Germinal center (tissue), 1 donor: Measurements from ENCODE around the gene ATP8B1.
A peak's percentile ranks its signal among the peaks of the same experiment; 100 is the strongest.

Experiments
- DNase-seq: peaks from one replicate; pipeline ENCODE4 v3.0.0; 2012; ENCODE audit warnings: mixed read lengths, low spot score

ATP8B1 gene

GRCh38 chr18:57819119-57819518 is 16.0 kb upstream of the ATP8B1 start:
- no peak for DNase-seq

GRCh38 chr18:57816208-57816954 is 13.3 kb upstream of the ATP8B1 start:
- DNase-seq: no peak

DNA sequence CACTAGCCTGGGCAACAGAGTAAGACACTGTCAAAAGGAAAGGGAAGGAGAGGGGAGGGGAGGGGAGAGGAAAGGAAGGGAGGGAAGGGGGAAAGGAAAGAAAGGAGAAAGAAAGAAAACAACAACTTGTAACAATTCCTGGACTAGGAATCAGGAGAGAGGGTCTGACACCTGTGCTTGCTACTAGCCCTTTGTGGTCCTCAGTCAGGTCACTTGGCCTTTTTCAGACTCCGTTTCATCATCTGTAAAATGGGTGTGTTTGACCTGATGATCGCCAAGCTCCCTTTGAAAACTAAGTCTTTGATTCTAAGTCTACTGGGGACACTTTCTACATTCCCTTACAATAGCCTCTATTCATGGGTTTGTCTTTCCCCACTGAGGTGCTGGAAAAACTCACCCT is 11.4 kb upstream of the ATP8B1 start:
- no peak for DNase-seq

GRCh38 chr18:57813245-57813644 is 10.1 kb upstream of the ATP8B1 start:
- DNase-seq: no peak

DNA sequence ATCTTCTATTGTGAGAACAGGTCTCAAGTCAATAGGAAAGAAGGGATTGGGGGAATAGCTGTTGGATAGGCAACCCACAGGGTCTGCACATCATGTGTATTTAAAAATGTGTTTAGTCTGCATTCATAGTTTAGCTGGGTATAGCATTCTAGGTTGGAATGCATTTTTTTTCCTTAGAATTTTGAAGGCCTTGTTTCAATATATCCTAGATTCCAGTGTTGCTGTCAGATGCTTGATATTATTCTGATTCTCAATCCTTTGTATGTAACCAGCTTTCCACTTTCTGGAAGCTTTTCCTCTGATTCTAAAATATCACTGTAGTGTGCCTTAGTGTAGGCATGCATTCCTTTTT is 9.0 kb upstream of the ATP8B1 start:
- no peak for DNase-seq

DNA sequence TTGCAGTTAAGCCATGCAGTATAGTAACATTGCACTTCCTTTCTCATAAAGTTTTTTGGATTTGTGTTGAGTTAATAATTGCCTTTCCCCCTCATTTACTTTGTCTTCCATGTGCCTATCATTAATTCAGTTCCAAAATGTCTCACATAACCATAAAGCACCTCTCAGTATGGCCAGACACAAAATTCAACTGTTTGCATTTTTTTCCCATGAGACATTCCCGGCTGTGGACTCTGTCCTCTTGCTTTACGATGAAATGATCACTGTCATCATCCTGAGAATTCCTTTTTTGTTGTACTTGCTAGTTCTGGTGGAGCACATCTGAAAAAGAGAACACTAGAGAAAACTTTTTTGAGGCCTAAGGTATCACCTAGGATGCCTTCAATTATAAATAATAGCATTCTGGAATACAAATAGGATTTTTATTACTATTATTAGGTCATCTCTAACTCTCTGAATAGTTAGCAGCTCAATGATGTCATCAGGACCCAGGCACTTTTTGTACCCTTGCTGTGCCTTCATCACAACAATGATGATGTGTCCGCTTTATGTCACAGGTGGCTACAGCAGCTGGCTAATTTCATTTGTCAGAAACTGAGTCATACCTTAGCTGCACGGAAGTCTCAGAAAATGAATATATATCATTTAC is 8.5 kb upstream of the ATP8B1 start:
- DNase-seq: no peak

- no peak for DNase-seq
Observed at GRCh38 chr18:57809190-57809589, 6.1 kb upstream of the ATP8B1 start.

GRCh38 chr18:57807336-57808117 is 4.4 kb upstream of the ATP8B1 start:
- DNase-seq: no peak

DNA sequence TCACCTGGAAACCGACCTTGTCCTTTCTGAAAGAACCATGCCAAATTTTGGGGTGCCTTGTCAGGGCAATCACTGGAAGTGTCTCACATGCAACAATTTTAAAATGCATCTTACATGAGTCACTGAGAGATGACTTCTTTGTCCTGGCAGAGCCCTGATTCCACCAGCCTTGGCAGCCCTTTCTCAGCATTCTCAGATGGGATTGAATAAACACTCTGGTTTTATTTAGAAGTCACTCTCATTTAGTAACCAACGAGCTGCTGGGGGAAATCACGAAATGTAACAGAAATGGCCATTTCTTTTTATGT is 3.8 kb upstream of the ATP8B1 start:
- no peak for DNase-seq

- DNase-seq: no peak
Observed at GRCh38 chr18:57806201-57806977, 3.3 kb upstream of the ATP8B1 start.

DNA sequence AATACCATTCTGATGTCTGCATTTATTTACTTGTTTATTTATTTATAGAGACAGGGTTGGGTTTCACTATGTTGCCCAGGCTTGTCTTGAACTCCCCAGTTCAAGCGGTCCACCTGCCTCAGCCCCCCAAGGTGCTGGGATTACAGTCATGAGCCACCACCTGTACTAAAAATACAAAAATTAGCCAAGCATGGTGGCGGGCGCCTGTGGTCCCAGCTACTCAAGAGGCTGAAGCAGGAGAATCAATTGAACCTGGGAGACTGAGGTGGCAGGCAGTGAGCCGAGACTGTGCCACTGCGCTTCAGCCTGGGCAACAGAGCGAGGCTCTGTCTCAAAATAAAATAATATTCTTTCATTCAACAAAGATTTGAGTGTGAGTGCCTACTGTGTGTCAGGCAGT is 2.0 kb upstream of the ATP8B1 start:
- no peak for DNase-seq

GRCh38 chr18:57804557-57804956 is 1.4 kb upstream of the ATP8B1 start:
- DNase-seq: no peak

- DNase-seq: peak; percentile 22
Observed at GRCh38 chr18:57802213-57803102, 657 bp downstream of the ATP8B1 start.

GRCh38 chr18:57801761-57802212 is 1.3 kb downstream of the ATP8B1 start:
- peak; percentile 9 for DNase-seq

GRCh38 chr18:57801325-57801724 is 1.8 kb downstream of the ATP8B1 start:
- no peak for DNase-seq

DNA sequence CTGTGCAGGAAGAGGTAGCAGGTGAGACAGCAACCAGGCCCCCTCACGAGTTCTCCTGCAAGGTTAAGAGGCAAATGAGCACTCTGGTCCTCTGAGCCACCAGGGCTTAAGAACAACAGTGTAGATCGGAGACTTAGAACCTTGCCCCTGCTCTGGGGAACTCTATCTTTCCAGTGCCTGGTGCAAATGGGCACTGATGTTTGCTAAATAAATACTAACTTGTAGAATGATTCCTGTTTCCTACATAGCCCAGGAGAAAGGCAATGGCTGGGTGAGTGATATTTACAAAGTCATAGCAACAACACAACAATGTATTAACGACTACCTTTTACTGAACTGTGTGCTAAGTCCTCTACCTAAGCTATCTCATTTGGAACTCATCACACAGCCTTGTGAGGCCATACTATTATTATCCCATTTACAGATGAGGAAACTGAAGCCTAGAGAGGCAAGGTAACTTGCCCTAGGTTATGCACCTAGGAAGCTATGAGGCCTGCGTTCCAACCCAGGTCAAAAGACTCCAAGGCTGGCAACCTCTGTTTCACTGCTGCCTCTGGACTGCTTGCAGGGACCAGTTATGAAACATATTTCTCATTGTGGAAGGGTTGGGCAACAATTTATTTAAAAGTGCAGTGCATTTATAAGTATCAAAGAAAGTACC is 4.3 kb downstream of the ATP8B1 start:
- no peak for DNase-seq

DNA sequence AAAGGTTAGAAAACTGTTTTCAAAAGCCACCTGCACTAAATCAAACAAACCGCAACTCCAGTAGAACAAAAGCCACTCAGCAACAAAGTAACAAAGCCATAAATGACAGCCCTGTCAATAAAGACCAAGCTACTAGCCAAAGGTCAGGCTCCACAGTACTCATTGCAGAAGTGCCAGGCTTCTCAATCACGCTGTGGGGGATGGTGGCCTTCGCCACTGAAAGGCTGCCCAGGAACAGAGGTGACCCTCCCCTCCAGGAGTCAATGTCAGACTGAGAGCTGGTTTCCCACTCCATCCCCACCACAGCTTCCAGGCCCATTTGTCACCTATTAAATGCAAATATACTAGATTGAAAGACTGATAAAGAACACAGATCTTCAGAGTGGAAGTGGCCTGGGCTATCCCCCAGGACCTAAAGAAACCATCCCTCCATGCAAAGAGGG is 5.9 kb downstream of the ATP8B1 start:
- DNase-seq: no peak

DNA sequence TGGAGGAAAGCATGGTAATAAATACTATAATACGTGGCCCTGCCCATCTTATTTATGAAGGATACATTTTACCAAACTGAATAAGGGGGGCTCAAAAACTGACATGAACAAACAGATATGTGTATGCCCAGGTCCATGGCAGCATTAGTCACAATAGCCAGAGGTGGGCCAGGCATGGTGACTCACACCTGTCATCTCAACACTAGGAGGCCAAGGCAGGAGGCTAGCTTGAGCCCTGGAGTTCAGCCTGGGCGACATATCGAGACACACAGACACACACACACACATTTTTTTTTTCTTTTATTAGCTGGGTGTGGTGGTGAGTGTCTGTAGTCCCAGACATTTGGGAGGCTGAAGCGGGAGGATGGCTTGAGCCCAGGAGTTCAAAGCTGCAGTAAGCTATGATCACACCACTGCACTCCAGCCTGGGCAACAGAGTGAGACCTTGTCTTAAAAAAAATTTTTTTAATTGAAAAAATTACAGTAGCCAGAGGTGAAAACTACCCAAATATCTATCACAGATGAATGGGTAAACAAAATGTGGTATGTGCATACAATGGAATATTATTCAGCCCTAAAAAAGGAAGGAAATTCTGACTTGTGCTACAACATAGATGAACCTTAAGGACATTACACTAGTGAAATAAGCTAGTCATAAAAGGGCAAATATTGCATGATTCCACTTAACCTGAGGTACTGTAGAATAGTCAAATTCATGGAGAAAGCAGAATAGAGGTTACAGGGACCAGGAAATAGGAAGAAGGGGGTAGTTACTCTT is 8.0 kb downstream of the ATP8B1 start:
- DNase-seq: no peak

DNA sequence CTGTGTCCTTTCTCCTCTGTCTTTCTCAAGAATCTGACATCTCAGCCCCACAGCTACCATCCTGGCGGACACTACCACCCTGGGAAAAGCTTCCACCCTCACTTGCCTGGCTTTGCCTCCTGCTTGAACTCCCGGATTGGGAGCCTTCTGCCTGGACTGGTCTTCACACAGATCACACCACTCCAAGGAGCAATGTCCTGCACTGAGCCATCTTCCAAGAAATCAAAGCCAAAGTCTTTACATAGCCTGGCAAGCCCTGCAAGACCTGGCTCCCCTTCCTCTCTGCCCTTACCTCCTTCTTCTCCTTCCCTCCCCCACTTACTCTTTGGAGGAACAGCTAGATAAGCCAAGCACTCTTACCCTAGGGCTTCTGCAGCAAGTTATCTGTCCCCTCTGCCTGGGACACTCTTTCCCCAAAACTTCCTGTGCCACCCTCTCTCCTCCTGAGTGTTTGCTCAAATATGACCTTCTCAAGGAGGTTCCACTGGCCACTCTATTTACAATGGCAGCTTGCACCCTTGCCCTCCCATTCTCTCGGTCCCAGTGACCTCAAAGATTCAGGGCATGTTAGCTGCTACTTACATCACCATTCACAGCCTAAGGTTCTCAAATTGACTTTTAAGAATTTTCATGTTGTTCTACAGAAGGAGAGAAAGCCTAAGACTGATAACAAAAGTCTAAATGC is 9.7 kb downstream of the ATP8B1 start:
- no peak for DNase-seq
